ENCODE results near the gene CTDNEP1.

DNA sequence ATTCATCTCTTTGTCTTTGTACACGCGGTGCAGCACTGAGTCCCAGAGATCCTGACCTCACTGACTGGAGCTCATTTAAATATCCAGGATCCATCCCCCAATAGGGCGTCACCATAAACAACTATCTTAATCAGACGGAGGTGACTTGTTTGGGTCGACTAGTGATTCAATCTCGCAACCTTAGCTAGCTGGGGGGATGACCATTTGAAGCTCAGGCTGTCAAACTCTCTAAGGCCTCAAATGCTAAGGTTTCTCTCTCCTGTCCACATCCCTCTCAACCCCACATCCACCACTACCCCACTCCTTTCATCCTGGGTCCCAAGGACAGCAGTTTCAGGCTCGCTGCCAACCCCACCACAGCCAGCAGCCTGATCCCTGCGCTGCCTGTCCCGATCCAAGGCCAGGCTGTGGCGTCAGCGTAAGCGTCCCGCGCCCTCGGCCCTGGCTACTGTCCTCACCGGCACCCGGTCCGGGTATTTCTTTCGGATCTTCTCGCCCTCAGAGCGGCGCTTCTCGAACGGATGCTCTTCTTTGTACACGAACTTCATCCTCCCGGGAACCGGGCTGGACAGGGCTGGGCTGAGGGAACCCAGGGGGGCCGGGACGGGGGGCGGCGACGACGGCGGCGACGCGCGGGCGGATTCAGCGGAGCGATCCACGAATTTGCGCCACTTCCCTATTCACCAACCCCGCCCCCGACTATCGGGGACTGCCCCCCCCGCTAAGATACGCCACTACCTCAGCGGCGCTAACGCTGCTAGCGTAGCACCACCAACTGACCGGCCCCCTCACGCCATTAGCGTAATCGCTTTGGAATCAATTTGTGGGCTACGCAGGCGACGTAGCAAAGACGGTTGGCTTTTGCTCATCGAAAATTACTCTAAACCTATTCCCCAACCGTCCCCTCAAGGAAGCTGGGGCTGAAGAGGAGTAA, 9.5 kb downstream of the CTDNEP1 start, which contains the start of gene GABARAP:
- TF ChIP-seq, protein P1, sequence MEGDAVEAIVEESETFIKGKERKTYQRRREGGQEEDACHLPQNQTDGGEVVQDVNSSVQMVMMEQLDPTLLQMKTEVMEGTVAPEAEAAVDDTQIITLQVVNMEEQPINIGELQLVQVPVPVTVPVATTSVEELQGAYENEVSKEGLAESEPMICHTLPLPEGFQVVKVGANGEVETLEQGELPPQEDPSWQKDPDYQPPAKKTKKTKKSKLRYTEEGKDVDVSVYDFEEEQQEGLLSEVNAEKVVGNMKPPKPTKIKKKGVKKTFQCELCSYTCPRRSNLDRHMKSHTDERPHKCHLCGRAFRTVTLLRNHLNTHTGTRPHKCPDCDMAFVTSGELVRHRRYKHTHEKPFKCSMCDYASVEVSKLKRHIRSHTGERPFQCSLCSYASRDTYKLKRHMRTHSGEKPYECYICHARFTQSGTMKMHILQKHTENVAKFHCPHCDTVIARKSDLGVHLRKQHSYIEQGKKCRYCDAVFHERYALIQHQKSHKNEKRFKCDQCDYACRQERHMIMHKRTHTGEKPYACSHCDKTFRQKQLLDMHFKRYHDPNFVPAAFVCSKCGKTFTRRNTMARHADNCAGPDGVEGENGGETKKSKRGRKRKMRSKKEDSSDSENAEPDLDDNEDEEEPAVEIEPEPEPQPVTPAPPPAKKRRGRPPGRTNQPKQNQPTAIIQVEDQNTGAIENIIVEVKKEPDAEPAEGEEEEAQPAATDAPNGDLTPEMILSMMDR (IDR thresholded peaks at IDR 0.05) = no peak
- TF ChIP-seq POLR2A (IDR thresholded peaks at IDR 0.05) = peak; percentile 54

Data from right lobe of liver (tissue), 4 donors.